ENCODE measurements around the gene HYDIN.
"Not testable (repeated sequence)": the region's sequence is repeated elsewhere in the genome, so short reads cannot be mapped to it uniquely, and the experiment has no call there.

DNA sequence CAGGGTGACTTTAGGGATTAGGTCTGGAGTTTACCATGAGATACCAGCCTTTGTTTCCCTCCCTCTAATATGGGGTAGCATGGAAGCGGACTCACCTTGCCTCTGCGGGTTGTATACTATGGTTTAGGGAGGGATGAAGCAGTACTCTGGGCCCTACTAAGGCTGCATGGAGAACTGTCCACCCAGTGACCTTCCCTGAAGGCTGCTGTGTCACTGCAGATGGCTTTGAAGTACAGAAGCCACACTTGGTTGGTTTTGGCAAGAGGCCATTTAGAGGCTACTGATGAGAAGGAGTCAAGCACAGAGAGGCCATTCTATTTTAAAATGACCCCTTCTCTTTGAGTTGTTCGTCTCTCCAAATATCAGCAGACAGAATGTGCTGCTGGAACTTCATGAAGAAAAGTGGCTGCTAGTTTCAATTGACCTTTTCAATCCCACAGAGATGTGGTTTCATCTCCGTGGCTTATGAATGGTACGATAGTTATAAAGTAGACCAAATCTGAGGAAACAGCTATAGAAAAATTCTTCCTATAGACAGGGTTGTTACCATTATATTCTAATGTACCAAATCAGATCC is 208.5 kb downstream of the HYDIN start:
- TF ChIP-seq, protein P1, sequence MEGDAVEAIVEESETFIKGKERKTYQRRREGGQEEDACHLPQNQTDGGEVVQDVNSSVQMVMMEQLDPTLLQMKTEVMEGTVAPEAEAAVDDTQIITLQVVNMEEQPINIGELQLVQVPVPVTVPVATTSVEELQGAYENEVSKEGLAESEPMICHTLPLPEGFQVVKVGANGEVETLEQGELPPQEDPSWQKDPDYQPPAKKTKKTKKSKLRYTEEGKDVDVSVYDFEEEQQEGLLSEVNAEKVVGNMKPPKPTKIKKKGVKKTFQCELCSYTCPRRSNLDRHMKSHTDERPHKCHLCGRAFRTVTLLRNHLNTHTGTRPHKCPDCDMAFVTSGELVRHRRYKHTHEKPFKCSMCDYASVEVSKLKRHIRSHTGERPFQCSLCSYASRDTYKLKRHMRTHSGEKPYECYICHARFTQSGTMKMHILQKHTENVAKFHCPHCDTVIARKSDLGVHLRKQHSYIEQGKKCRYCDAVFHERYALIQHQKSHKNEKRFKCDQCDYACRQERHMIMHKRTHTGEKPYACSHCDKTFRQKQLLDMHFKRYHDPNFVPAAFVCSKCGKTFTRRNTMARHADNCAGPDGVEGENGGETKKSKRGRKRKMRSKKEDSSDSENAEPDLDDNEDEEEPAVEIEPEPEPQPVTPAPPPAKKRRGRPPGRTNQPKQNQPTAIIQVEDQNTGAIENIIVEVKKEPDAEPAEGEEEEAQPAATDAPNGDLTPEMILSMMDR (conservative IDR thresholded peaks at IDR 0.05; ENCODE audit: low read length): not testable (repeated sequence)
- not testable (repeated sequence) for TF ChIP-seq EZH2phosphoT487 (IDR thresholded peaks at IDR 0.05; ENCODE audit: borderline replicate concordance, low read depth, low read length)
